ENCODE data around the gene HINT1.

The HINT1 gene

GRCh38 chr5:131109540-131110255 is 55.4 kb downstream of the HINT1 start:
- DNase-seq (ENCODE audit: low read depth in 2 of 2) = peak in 1 of 2 donors; percentile 5
